Progenitor cell of endocrine pancreas (in vitro differentiated cells): ENCODE measurements around the gene INSYN1. TPM values are rescaled to one million over a fixed set of nuclear protein-coding genes. Genes with fewer than 3 reads are reported as not detected.
"Not testable (repeated sequence)": the region's sequence is repeated elsewhere in the genome, so short reads cannot be mapped to it uniquely, and the experiment has no call there.

ENCODE experiments used
- DNase-seq: peaks from one replicate; pipeline ENCODE4 v3.0.0; 2021; ENCODE audit warnings: low spot score; ENCODE audit not compliant: unreplicated experiment
- H3K27ac Mint-ChIP-seq: 2 replicates; pipeline ENCODE4 v1.8.0; 2021; ENCODE audit warnings: mild to moderate bottlenecking, moderate library complexity, mixed read lengths
- H3K27me3 Mint-ChIP-seq: 2 replicates; pipeline ENCODE4 v1.8.0; 2021; ENCODE audit warnings: mixed read lengths
- H3K36me3 Mint-ChIP-seq: 2 replicates; pipeline ENCODE4 v1.8.0; 2022; ENCODE audit warnings: mixed read lengths; ENCODE audit not compliant: insufficient read depth
- H3K4me1 Mint-ChIP-seq: 2 replicates; pipeline ENCODE4 v1.8.0; 2021; ENCODE audit warnings: low read depth, mixed read lengths
- H3K4me3 Mint-ChIP-seq: 2 replicates; pipeline ENCODE4 v1.8.0; 2021; ENCODE audit warnings: low read depth, mild to moderate bottlenecking, moderate library complexity, mixed read lengths
- H3K9me3 Mint-ChIP-seq: 2 replicates; pipeline ENCODE4 v1.8.0; 2021; ENCODE audit warnings: low read depth, mixed read lengths
- total RNA-seq: library from RNA; stranded (reverse); gene quantifications from 2 replicates; pipeline ENCODE4 v1.2.1, GENCODE V29; 2021
- TF ChIP-seq, protein P1 (sequence below): fragments of 200-600 bp; sonication (generic); IDR thresholded peaks from one replicate; pipeline ENCODE4 v1.5.0; 2021; ENCODE audit warnings: antibody characterized with exemption, mild to moderate bottlenecking; ENCODE audit not compliant: unreplicated experiment

INSYN1 gene
- total RNA-seq, 1 donor from 2014 or later = 3.7 TPM

- Mint-ChIP-seq H3K27ac (no peak overlapping the region), H3K9me3 (no peaks in the 10 kb centered on the region), H3K4me1 (peaks cover 4% of the 10 kb centered on the region), H3K36me3 (no peaks in the 10 kb centered on the region), H3K4me3 (no peak overlapping the region), H3K27me3 (peaks cover 12% of the 10 kb centered on the region)
- DNase-seq = no peak
- TF ChIP-seq, protein P1, sequence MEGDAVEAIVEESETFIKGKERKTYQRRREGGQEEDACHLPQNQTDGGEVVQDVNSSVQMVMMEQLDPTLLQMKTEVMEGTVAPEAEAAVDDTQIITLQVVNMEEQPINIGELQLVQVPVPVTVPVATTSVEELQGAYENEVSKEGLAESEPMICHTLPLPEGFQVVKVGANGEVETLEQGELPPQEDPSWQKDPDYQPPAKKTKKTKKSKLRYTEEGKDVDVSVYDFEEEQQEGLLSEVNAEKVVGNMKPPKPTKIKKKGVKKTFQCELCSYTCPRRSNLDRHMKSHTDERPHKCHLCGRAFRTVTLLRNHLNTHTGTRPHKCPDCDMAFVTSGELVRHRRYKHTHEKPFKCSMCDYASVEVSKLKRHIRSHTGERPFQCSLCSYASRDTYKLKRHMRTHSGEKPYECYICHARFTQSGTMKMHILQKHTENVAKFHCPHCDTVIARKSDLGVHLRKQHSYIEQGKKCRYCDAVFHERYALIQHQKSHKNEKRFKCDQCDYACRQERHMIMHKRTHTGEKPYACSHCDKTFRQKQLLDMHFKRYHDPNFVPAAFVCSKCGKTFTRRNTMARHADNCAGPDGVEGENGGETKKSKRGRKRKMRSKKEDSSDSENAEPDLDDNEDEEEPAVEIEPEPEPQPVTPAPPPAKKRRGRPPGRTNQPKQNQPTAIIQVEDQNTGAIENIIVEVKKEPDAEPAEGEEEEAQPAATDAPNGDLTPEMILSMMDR = no peak
Measured at GRCh38 chr15:73789521-73790240, 36.5 kb upstream of the INSYN1 start.

GRCh38 chr15:73787621-73788020 lies 34.5 kb upstream of the INSYN1 start:
- no peaks in the 10 kb centered on the region for H3K36me3 Mint-ChIP-seq
- TF ChIP-seq, protein P1 = no peak
- H3K27me3 Mint-ChIP-seq = peaks cover 12% of the 10 kb centered on the region
- no peaks in the 10 kb centered on the region for H3K4me1 Mint-ChIP-seq
- no peak for DNase-seq
- H3K27ac Mint-ChIP-seq = no peak overlapping the region
- H3K9me3 Mint-ChIP-seq = no peaks in the 10 kb centered on the region
- no peak overlapping the region for H3K4me3 Mint-ChIP-seq

DNA sequence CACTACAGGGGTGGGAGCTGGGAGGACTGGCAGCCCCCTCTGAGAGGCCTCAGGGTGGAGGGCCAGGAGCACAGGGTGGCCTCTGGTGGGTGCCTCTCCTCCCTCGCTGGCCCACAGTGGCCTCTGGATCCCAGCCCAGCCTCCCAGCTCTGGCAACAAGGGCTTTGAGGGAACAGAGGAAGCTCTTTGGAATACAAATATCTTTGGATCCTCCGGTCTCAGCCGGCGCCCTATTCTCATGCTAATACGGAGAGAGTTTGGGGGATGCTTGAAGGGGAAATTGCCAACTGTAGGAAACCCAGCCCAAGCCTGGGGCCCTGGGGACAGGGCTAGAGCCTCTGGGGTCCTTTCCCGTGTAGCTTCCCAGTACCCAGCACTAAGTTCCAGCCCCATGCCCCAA lies 33.4 kb upstream of the INSYN1 start:
- no peak overlapping the region for H3K27ac Mint-ChIP-seq
- no peaks in the 10 kb centered on the region for H3K36me3 Mint-ChIP-seq
- no peak for DNase-seq

GRCh38 chr15:73785256-73786014 lies 32.3 kb upstream of the INSYN1 start:
- H3K9me3 Mint-ChIP-seq, H3K27me3 Mint-ChIP-seq, H3K27ac Mint-ChIP-seq, H3K4me3 Mint-ChIP-seq, H3K36me3 Mint-ChIP-seq, H3K4me1 Mint-ChIP-seq, DNase-seq: not testable (repeated sequence)

More for the DNA sequence above, 33.4 kb upstream of the INSYN1 start:
- TF ChIP-seq, protein P1 = no peak
- H3K4me3 Mint-ChIP-seq = no peak overlapping the region
- no peaks in the 10 kb centered on the region for H3K9me3 Mint-ChIP-seq
- no peaks in the 10 kb centered on the region for H3K4me1 Mint-ChIP-seq
- peaks cover 12% of the 10 kb centered on the region for H3K27me3 Mint-ChIP-seq

GRCh38 chr15:73784291-73784690 lies 31.1 kb upstream of the INSYN1 start:
- Mint-ChIP-seq H3K27me3 (peaks cover 12% of the 10 kb centered on the region), H3K4me1 (no peaks in the 10 kb centered on the region), H3K36me3 (no peaks in the 10 kb centered on the region), H3K27ac (no peak overlapping the region), H3K9me3 (no peaks in the 10 kb centered on the region), H3K4me3 (no peak overlapping the region)
- DNase-seq = no peak
- TF ChIP-seq, protein P1 = no peak
